Esophagus squamous epithelium (tissue), 5 donors: ENCODE measurements around the gene AP1S1. TPM values are rescaled to one million over a fixed set of nuclear protein-coding genes. Genes with fewer than 3 reads are reported as not detected.

Source experiments
- DNase-seq: peaks from one replicate; lab custom pipeline; 2025; lab: John Stamatoyannopoulos, UW
- H3K27ac ChIP-seq, 4 donors: fragments of 200-600 bp; sonication (generic); one replicate each; pipeline ENCODE4 v1.5.1; 2016 to 2019; ENCODE audit warnings: mild to moderate bottlenecking in 1 of 4
- H3K27me3 ChIP-seq, 4 donors: fragments of 200-600 bp; sonication (generic); 1 replicate in 3 of 4; 2 replicates in 1 of 4; pipeline versions ENCODE4 v1.5.1 to v1.6.0; 2017 to 2021; ENCODE audit warnings: antibody characterized with exemption in 1 of 4
- H3K36me3 ChIP-seq, 3 donors: fragments of 200-600 bp; sonication (generic); one replicate each; pipeline ENCODE4 v1.5.1; 2016 to 2019
- H3K4me1 ChIP-seq, 3 donors: fragments of 200-600 bp; sonication (generic); one replicate each; pipeline ENCODE4 v1.5.1; 2017 to 2019
- H3K4me3 ChIP-seq, 4 donors: fragments of 200-600 bp; sonication (generic); 1 replicate in 3 of 4; 2 replicates in 1 of 4; pipeline ENCODE4 v1.5.1; 2016 to 2019; ENCODE audit warnings: mild to moderate bottlenecking in 2 of 4, moderate library complexity in 1 of 4
- H3K9me3 ChIP-seq, 3 donors: fragments of 200-600 bp; sonication (generic); one replicate each; pipeline ENCODE4 v1.5.1; 2016 to 2019
- CTCF ChIP-seq, 6 experiments: fragments of 450-650 bp in 4 of 6; fragments of 200-600 bp in 2 of 6; sonication (generic) in 2 of 6; IDR thresholded peaks; one replicate each; pipeline ENCODE4 v1.5.1; 2016 to 2019; ENCODE audit warnings: antibody characterized with exemption in 6 of 6, mild to moderate bottlenecking in 4 of 6, moderate library complexity in 4 of 6
- POLR2A ChIP-seq, 4 donors: fragments of 450-650 bp; IDR thresholded peaks; one replicate each; pipeline ENCODE4 v1.6.1; 2017; ENCODE audit warnings: antibody characterized with exemption in 4 of 4, mild to moderate bottlenecking in 4 of 4, moderate library complexity in 3 of 4
- whole genome bisulfite sequencing, 2 donors: methylation state at CpG; one replicate each; pipeline ENCODE4 v1.1.5; 2018; 5-methylcytosine and 5-hydroxymethylcytosine counted together
- intact Hi-C: fragments of 100-400 bp; cut with DNase I; formaldehyde crosslinking; loops from one replicate; pipeline ENCODE4 v1.15.0; 2022
- total RNA-seq, 4 donors: library from RNA; depleted of rRNA; stranded (reverse); fragments of >200 nt; gene quantifications; one replicate each; pipeline ENCODE4 v1.1.0, GENCODE V29; 2016
- donor health status: DM: yes; HTN: yes; CAD: no.

Gene AP1S1
- total RNA-seq, 4 donors from 2014 or later = 42.7 to 144 (median 64.3) TPM

- H3K36me3 ChIP-seq = peaks cover 7 to 45% (median 12%) of the 10 kb centered on the region in 3 donors
- H3K27me3 ChIP-seq = peaks cover 0 to 14% (median 0%) of the 10 kb centered on the region in 4 donors
- no peak for TF ChIP-seq POLR2A (IDR thresholded peaks at IDR 0.05)
- TF ChIP-seq CTCF (IDR thresholded peaks at IDR 0.05) = no peak
- H3K9me3 ChIP-seq = no peaks in the 10 kb centered on the region
- peaks cover 7 to 26% (median 11%) of the 10 kb centered on the region in 3 donors for H3K4me1 ChIP-seq
- intact Hi-C loops = no loop called here
- H3K4me3 ChIP-seq = no peak overlapping the region
- H3K27ac ChIP-seq = no peak overlapping the region
- WGBS, 2 donors = 78 to 85% methylated on average over 6 of the region's 6 CpGs
- no peak for DNase-seq
These were observed 2.0 kb downstream of the AP1S1 start for GRCh38 chr7:101156277-101156676.

- intact Hi-C loops = no loop called here
- no peak for DNase-seq
- Histone ChIP-seq H3K9me3 (no peaks in the 10 kb centered on the region), H3K27ac (no peak overlapping the region), H3K27me3 (peaks cover 0 to 22% (median 0%) of the 10 kb centered on the region in 4 donors), H3K36me3 (peaks cover 7 to 52% (median 12%) of the 10 kb centered on the region in 3 donors), H3K4me1 (peaks cover 7 to 26% (median 11%) of the 10 kb centered on the region in 3 donors), H3K4me3 (no peak overlapping the region)
- TF ChIP-seq CTCF (IDR thresholded peaks at IDR 0.05) (no peak), POLR2A (IDR thresholded peaks at IDR 0.05) (no peak)
- 72 to 74% methylated on average over 11 to 13 of the region's 14 CpGs for WGBS, 2 donors
These were observed 2.8 kb downstream of the AP1S1 start for GRCh38 chr7:101156866-101157589.

- Histone ChIP-seq H3K4me1 (peaks cover 31 to 45% (median 32%) of the 10 kb centered on the region in 3 donors), H3K4me3 (no peak overlapping the region), H3K36me3 (peaks cover 7 to 52% (median 12%) of the 10 kb centered on the region in 3 donors), H3K27ac (no peak overlapping the region), H3K9me3 (no peaks in the 10 kb centered on the region), H3K27me3 (peaks cover 0 to 51% (median 14%) of the 10 kb centered on the region in 4 donors)
- no peak for DNase-seq
- 55 to 71% methylated on average over 12 to 19 of the region's 31 CpGs for WGBS, 2 donors
- TF ChIP-seq CTCF (IDR thresholded peaks at IDR 0.05) (no peak), POLR2A (IDR thresholded peaks at IDR 0.05) (no peak)
- intact Hi-C loops = no loop called here
These were observed 5.7 kb downstream of the AP1S1 start for GRCh38 chr7:101159696-101160674.

GRCh38 chr7:101160910-101161309 is 6.6 kb downstream of the AP1S1 start:
- H3K4me1 ChIP-seq = peaks cover 33 to 45% (median 35%) of the 10 kb centered on the region in 3 donors
- intact Hi-C loops = no loop called here
- peaks cover 7 to 52% (median 12%) of the 10 kb centered on the region in 3 donors for H3K36me3 ChIP-seq
- no peak for DNase-seq
- peaks cover 3 to 61% (median 18%) of the 10 kb centered on the region in 4 donors for H3K27me3 ChIP-seq
- no peak overlapping the region for H3K4me3 ChIP-seq
- H3K9me3 ChIP-seq = no peaks in the 10 kb centered on the region
- no peak overlapping the region for H3K27ac ChIP-seq
- TF ChIP-seq POLR2A (IDR thresholded peaks at IDR 0.05) (no peak), CTCF (IDR thresholded peaks at IDR 0.05) (no peak)
